CD8-positive, alpha-beta memory T cell (primary cell): ENCODE results near the gene CDKN2D. TPM values are rescaled to one million over a fixed set of nuclear protein-coding genes. Genes with fewer than 3 reads are reported as not detected.
A peak's percentile ranks its signal among the peaks of the same experiment; 100 is the strongest.

Experiments used
- CTCF ChIA-PET: fragments of 350-600 bp; sonication (Branson Sonifier 250); formaldehyde crosslinking; loops from one replicate; lab custom pipeline; 2021; ENCODE audit warnings: antibody characterized with exemption; lab: Charles Lee
- POLR2A ChIA-PET: fragments of 350-600 bp; sonication (Branson Sonifier 250); formaldehyde crosslinking; loops from one replicate; lab custom pipeline; 2021; ENCODE audit warnings: antibody characterized with exemption; lab: Charles Lee
- DNase-seq, 5 donors: peaks; one replicate each; pipeline versions ENCODE4 v3.0.0 to v3.0.0-alpha.2; 2020 to 2022; ENCODE audit warnings: mixed read lengths in 1 of 5
- H3K27ac ChIP-seq: one replicate; pipeline ENCODE4 v1.7.0; 2013; ENCODE audit warnings: low read depth, mild to moderate bottlenecking, low read length, moderate library complexity
- H3K27me3 ChIP-seq: 2 replicates; pipeline ENCODE4 v1.7.0; 2013; ENCODE audit warnings: low read length, mild to moderate bottlenecking; ENCODE audit not compliant: insufficient read depth, poor library complexity, severe bottlenecking
- H3K36me3 ChIP-seq: 2 replicates; pipeline ENCODE4 v1.7.0; 2013; ENCODE audit warnings: mild to moderate bottlenecking, low read length, moderate library complexity; ENCODE audit not compliant: insufficient read depth
- H3K4me1 ChIP-seq: 2 replicates; pipeline ENCODE4 v1.7.0; 2013; ENCODE audit warnings: mild to moderate bottlenecking, low read length, moderate library complexity; ENCODE audit not compliant: insufficient read depth
- H3K4me3 ChIP-seq: 2 replicates; pipeline ENCODE4 v1.7.0; 2013; ENCODE audit warnings: mild to moderate bottlenecking, low read length
- H3K9me3 ChIP-seq: 2 replicates; pipeline ENCODE4 v1.7.0; 2013; ENCODE audit warnings: mild to moderate bottlenecking, low read length
- H3K27ac Mint-ChIP-seq, 8 donors: one replicate each; pipeline ENCODE4 v1.8.0; 2020 to 2021; ENCODE audit warnings: mixed read lengths in 8 of 8, mild to moderate bottlenecking in 6 of 8, inconsistent platforms in 3 of 8, moderate library complexity in 3 of 8
- H3K27me3 Mint-ChIP-seq, 2 donors: one replicate each; pipeline ENCODE4 v1.8.0; 2020 to 2021; ENCODE audit warnings: mixed read lengths in 2 of 2, mild to moderate bottlenecking in 1 of 2, moderate library complexity in 1 of 2
- H3K36me3 Mint-ChIP-seq, 3 donors: one replicate each; pipeline ENCODE4 v1.8.0; 2020 to 2021; ENCODE audit warnings: mixed read lengths in 3 of 3, inconsistent platforms in 1 of 3, mild to moderate bottlenecking in 1 of 3
- H3K4me1 Mint-ChIP-seq, 3 donors: one replicate each; pipeline ENCODE4 v1.8.0; 2020 to 2021; ENCODE audit warnings: mixed read lengths in 3 of 3, inconsistent platforms in 1 of 3, mild to moderate bottlenecking in 1 of 3
- H3K4me3 Mint-ChIP-seq, 7 donors: one replicate each; pipeline ENCODE4 v1.8.0; 2020 to 2021; ENCODE audit warnings: mixed read lengths in 7 of 7, mild to moderate bottlenecking in 6 of 7, moderate library complexity in 4 of 7, inconsistent platforms in 2 of 7
- H3K9me3 Mint-ChIP-seq, 5 donors: one replicate each; pipeline ENCODE4 v1.8.0; 2020 to 2022; ENCODE audit warnings: mixed read lengths in 5 of 5, mild to moderate bottlenecking in 3 of 5, moderate library complexity in 2 of 5, inconsistent platforms in 1 of 5
- polyA plus RNA-seq: library from polyadenylated mRNA; unstranded; fragments of 300-500 nt; fragmentation: Illumina TruSeq; gene quantifications from one replicate; pipeline ENCODE4 v1.2.3, GENCODE V29; 2021
- total RNA-seq, 2 experiments: library from RNA; stranded (reverse); gene quantifications; one replicate each; pipeline ENCODE4 v1.2.3, GENCODE V29; 2021

CDKN2D gene
- total and polyA plus RNA-seq, 3 experiments from 2014 or later, result 22.2 to 176 (median 23.1) TPM

DNA sequence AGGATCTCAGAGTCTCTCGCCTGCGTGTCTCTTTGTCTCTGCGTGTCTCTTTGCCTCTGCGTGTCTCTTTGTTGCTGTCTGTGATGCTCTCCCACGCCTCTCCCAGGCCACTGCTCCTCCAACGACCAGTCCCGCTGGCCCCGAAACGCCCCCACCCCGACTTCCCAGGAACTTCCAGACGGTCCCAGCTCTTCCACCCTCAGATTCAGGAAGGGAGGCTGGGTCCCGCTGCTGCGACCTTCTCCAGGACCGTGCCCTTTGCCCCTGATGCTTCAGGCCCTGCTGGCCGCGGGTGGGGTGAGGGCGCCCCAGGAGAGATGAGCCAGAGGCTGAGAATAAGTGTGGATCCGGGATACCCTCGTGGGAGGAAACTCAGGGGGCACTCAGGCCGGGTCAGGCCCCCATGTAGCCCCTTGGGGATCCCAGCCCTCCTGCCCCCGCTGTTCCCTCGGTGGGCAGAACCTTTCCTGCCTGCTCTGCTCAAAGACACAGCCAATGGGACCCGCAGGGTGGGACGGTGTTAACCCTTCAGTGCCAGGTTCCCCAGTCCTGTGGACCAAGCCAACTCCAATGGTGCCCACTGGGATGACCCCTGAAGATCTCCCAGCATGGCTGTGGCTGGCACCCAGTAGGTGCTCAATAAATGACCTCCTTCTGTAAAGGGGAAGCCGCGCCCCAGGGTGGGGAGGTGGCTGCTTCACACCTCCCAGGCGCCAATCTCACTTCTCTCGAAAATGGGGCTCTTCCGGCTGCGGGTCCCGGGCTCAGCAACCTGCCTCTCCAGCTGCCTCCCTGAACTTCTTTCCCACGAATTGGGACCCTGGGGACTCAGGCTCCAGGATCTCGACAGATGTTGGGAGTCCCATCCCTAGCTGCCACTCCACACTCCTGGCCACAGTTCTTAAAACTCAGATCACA, 50.1 kb downstream of the CDKN2D start:
- no peaks in the 10 kb centered on the region for H3K9me3 Mint-ChIP-seq
- Histone ChIP-seq H3K27ac (peak overlapping the region; percentile 66), H3K36me3 (no peaks in the 10 kb centered on the region), H3K4me1 (peaks cover 34% of the 10 kb centered on the region), H3K4me3 (peak overlapping the region; percentile 67), H3K27me3 (peaks cover 21% of the 10 kb centered on the region), H3K9me3 (no peaks in the 10 kb centered on the region)
- H3K4me1 Mint-ChIP-seq, result peaks cover 38 to 63% (median 49%) of the 10 kb centered on the region in 3 donors
- peak overlapping the region; percentile 74 to 99 (median 91) for H3K4me3 Mint-ChIP-seq
- peaks cover 3 to 8% (median 8%) of the 10 kb centered on the region in 3 donors for H3K36me3 Mint-ChIP-seq
- DNase-seq, result peak in 4 of 5 donors; percentile 53 to 56 (median 55)
- ChIA-PET CTCF (interaction anchor here (1.3 to 1.5 kb wide), 3 partner anchors 17 to 183 kb away, joined by 3 read pairs; partner anchors contain the start of gene QTRT1), POLR2A (interaction anchor here (1.0 to 1.7 kb wide), 4 partner anchors 10 to 26 kb away, joined by 3 to 7 read pairs (median 3); no protein-coding TSS in a partner anchor)
- H3K27me3 Mint-ChIP-seq, result peaks cover 32 to 34% of the 10 kb centered on the region in 2 donors
- peak overlapping the region; percentile 55 to 99 (median 98) for H3K27ac Mint-ChIP-seq

DNA sequence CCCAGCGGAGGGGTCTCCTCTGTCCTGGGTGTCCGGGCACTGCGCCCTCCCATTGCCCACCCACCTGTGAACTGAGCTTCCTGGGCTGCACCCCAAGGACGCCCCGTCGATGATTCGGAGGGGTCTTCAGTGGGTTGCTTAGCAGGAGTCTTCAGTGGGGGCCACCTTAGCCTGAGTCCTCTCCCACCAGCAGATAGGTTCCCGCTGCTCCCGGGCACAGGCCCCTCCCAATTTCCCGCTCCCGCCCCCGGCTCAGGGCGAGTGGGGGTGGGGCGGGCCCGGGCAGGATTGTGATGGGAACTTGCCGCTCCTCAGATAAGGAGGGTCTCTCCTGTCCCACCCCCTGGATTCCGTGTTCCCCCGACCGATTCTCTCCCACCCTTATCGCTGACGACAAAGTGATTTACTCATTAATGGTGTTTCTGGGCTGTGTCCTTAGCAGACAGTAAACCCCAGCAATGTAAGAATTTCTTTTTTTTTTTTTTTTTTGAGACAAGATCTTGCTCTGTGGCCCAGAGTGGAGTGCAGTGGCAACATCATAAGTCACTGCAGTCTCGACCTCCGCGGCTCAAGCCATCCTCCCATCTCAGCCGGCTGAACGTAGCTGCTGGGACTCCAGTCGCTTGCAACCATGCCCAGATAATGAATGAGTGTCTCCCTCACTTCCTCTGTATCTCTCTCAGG, 50.9 kb downstream of the CDKN2D start:
- peak overlapping the region; percentile 74 to 99 (median 91) for H3K4me3 Mint-ChIP-seq
- no peaks in the 10 kb centered on the region for H3K9me3 Mint-ChIP-seq
- H3K4me1 Mint-ChIP-seq, result peaks cover 42 to 64% (median 51%) of the 10 kb centered on the region in 3 donors
- peak in 3 of 5 donors; percentile 40 to 69 (median 51) for DNase-seq
- H3K9me3 ChIP-seq, result no peaks in the 10 kb centered on the region
- H3K27me3 ChIP-seq, result peaks cover 29% of the 10 kb centered on the region
- H3K27ac Mint-ChIP-seq, result peak overlapping the region; percentile 55 to 99 (median 98)
- no peaks in the 10 kb centered on the region for H3K36me3 ChIP-seq
- peak overlapping the region; percentile 67 for H3K4me3 ChIP-seq
- ChIA-PET POLR2A (interaction anchor here (1.0 to 1.6 kb wide), 5 partner anchors 14 to 49 kb away, joined by 3 to 8 read pairs (median 4); partner anchors contain the start of genes KEAP1 and KRI1), CTCF (interaction anchor here (1.3 to 1.9 kb wide), 3 partner anchors 18 to 184 kb away, joined by 3 to 4 read pairs (median 3); partner anchors contain the start of gene QTRT1)
- peak overlapping the region; percentile 66 for H3K27ac ChIP-seq
- peaks cover 32% of the 10 kb centered on the region for H3K4me1 ChIP-seq
- H3K36me3 Mint-ChIP-seq, result peaks cover 5 to 16% (median 15%) of the 10 kb centered on the region in 3 donors
- peaks cover 37 to 42% of the 10 kb centered on the region in 2 donors for H3K27me3 Mint-ChIP-seq

DNA sequence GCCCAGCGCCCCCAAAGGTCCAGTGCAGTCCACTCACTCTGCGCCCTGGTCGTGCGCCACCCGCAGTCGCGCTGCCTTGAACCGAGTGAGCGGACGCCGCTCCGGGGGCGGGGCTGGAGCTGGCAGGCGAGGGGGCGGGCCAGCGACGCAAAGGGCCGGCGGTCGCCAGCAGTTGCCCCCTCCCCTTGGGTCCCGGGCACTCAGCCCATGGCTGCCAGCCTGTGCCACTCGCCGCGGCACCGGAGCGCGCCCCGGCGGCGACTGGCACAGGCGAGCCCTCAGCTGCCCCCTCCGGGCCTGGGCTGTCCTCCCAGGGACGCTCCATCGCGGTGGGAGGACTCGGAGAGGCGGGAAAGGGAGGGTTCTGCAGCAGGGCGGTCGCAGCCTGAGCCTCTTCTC, 51.4 kb downstream of the CDKN2D start, which contains the start of gene S1PR5:
Gene S1PR5, minus strand, starts transcription at position 87 of the 399 bp plus-strand sequence. CDS start 2,436 bp downstream, outside the sequence.
- DNase-seq, result peak in 2 of 5 donors; percentile 39 to 53
- Histone ChIP-seq H3K27me3 (peaks cover 29% of the 10 kb centered on the region), H3K27ac (peak within 1 kb of the TSS; percentile 66), H3K36me3 (no peaks in the 10 kb centered on the region), H3K4me3 (peak within 1 kb of the TSS; percentile 67), H3K9me3 (no peaks in the 10 kb centered on the region), H3K4me1 (peaks cover 32% of the 10 kb centered on the region)
- Mint-ChIP-seq H3K4me1 (peaks cover 42 to 65% (median 54%) of the 10 kb centered on the region in 3 donors), H3K9me3 (no peaks in the 10 kb centered on the region), H3K27me3 (peaks cover 38 to 43% of the 10 kb centered on the region in 2 donors), H3K27ac (peak within 1 kb of the TSS; percentile 69 to 99 (median 98)), H3K36me3 (peaks cover 6 to 16% (median 15%) of the 10 kb centered on the region in 3 donors), H3K4me3 (peak within 1 kb of the TSS; percentile 88 to 100 (median 95))
- ChIA-PET POLR2A (interaction anchor here (1.2 to 1.6 kb wide), 4 partner anchors 14 to 49 kb away, joined by 3 to 8 read pairs (median 4); partner anchors contain the start of genes KEAP1 and KRI1), CTCF (interaction anchor here (0.8 to 2.4 kb wide), 6 partner anchors 9 to 184 kb away, joined by 3 to 5 read pairs (median 3); partner anchors contain the start of gene QTRT1)

DNA sequence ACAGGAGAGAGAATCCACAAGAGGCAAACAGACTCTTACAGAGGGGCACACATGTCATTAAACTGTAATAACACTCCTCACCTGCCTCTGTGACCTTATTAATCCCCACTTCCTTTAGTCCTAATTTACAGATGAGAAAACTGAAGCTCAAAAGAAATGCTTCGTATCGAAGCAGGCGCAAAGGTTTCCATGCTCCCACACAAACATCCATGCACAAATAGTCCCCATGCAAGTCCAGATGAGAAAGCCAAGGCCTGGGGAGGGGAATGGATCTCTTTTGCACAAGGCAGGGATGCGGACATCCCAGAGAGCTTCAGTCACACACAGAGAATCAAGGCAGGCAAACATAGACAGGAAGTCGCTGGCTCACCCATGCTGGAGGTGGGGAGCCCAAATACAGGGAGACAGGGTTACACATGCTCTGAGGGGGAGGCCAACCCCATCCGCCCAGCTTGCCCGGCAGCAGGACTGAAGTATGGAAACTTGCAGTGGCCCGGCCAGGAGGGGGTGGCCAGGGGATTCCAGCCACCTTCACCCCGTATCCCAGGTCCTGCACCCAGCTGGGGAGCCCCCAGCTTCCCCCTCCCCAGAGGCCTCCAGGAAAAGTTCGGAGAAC, 52.0 kb downstream of the CDKN2D start:
- CTCF ChIA-PET, result interaction anchor here (0.8 to 2.4 kb wide), 4 partner anchors 9 to 37 kb away, joined by 3 to 5 read pairs (median 4); no protein-coding TSS in a partner anchor
- Histone ChIP-seq H3K27me3 (peaks cover 29% of the 10 kb centered on the region), H3K27ac (peak overlapping the region; percentile 66), H3K4me3 (peak overlapping the region; percentile 67), H3K9me3 (no peaks in the 10 kb centered on the region), H3K4me1 (peaks cover 32% of the 10 kb centered on the region), H3K36me3 (no peaks in the 10 kb centered on the region)
- Mint-ChIP-seq H3K4me1 (peaks cover 40 to 60% (median 50%) of the 10 kb centered on the region in 3 donors), H3K27me3 (peaks cover 38 to 43% of the 10 kb centered on the region in 2 donors), H3K9me3 (no peaks in the 10 kb centered on the region), H3K27ac (peak overlapping the region; percentile 69 to 98 (median 94)), H3K36me3 (peaks cover 6 to 16% (median 15%) of the 10 kb centered on the region in 3 donors), H3K4me3 (peak overlapping the region; percentile 84 to 100 (median 90))
- peak in 1 of 5 donors; percentile 56 for DNase-seq
- POLR2A ChIA-PET, result interaction anchor here (0.6 to 1.6 kb wide), 5 partner anchors 13 to 50 kb away, joined by 3 to 8 read pairs (median 4); partner anchors contain the start of genes KEAP1 and KRI1

Other genes starting within 250 kb of the CDKN2D start
- 10 to 100 TPM; 91.5 to 98.5 TPM for gene RAVER1, start 235.4 kb downstream of the CDKN2D start, total RNA-seq
- 24.1 TPM for gene RAVER1, start 235.4 kb downstream of the CDKN2D start, polyA plus RNA-seq
- 10 to 100 TPM; 83.0 to 89.1 TPM for gene ICAM3, start 229.4 kb downstream of the CDKN2D start, total RNA-seq
- gene ICAM3, start 229.4 kb downstream of the CDKN2D start, polyA plus RNA-seq, result 244 TPM
- gene TYK2, start 188.4 kb downstream of the CDKN2D start, total RNA-seq, result 100 to 1,000 TPM; 210 to 212 TPM
- gene TYK2, start 188.4 kb downstream of the CDKN2D start, polyA plus RNA-seq, result 74.4 TPM
- 100 to 1,000 TPM; 273 to 277 TPM for gene CDC37, start 165.4 kb downstream of the CDKN2D start, total RNA-seq
- gene CDC37, start 165.4 kb downstream of the CDKN2D start, polyA plus RNA-seq, result 100 TPM
- gene PDE4A, start 148.4 kb downstream of the CDKN2D start, total RNA-seq, result 10 to 100 TPM; 21.6 to 22.2 TPM
- gene PDE4A, start 148.4 kb downstream of the CDKN2D start, polyA plus RNA-seq, result 7.5 TPM
- 100 to 1,000 TPM; 101 to 107 TPM for gene KEAP1, start 65.6 kb downstream of the CDKN2D start, total RNA-seq
- gene KEAP1, start 65.6 kb downstream of the CDKN2D start, polyA plus RNA-seq, result 58.3 TPM
- gene S1PR5, start 51.5 kb downstream of the CDKN2D start, total RNA-seq, result 1 to 10 TPM; 1.5 to 1.8 TPM
- 90.3 TPM for gene S1PR5, start 51.5 kb downstream of the CDKN2D start, polyA plus RNA-seq
- gene ATG4D, start 25.1 kb downstream of the CDKN2D start, total RNA-seq, result 10 to 100 TPM; 44.4 to 45.1 TPM
- gene ATG4D, start 25.1 kb downstream of the CDKN2D start, polyA plus RNA-seq, result 28.9 TPM
- gene KRI1, start 3.0 kb downstream of the CDKN2D start, total RNA-seq, result 10 to 100 TPM; 61.6 to 64.5 TPM
- 45.7 TPM for gene KRI1, start 3.0 kb downstream of the CDKN2D start, polyA plus RNA-seq
- not detected for gene AP1M2, start 18.3 kb upstream of the CDKN2D start, total RNA-seq
- not detected for gene AP1M2, start 18.3 kb upstream of the CDKN2D start, polyA plus RNA-seq
- 10 to 100 TPM; 70.5 to 88.2 TPM for gene SLC44A2, start 56.6 kb upstream of the CDKN2D start, total RNA-seq
- gene SLC44A2, start 56.6 kb upstream of the CDKN2D start, polyA plus RNA-seq, result 285 TPM
- 100 to 1,000 TPM; 471 to 475 TPM for gene ILF3, start 85.4 kb upstream of the CDKN2D start, total RNA-seq
- 100.0 TPM for gene ILF3, start 85.4 kb upstream of the CDKN2D start, polyA plus RNA-seq
- 10 to 100 TPM; 76.1 to 80.1 TPM for gene QTRT1, start 132.5 kb upstream of the CDKN2D start, total RNA-seq
- 32.2 TPM for gene QTRT1, start 132.5 kb upstream of the CDKN2D start, polyA plus RNA-seq
- gene DNM2, start 149.1 kb upstream of the CDKN2D start, total RNA-seq, result 100 to 1,000 TPM; 154 to 165 TPM
- 105 TPM for gene DNM2, start 149.1 kb upstream of the CDKN2D start, polyA plus RNA-seq